ENCODE results near the gene LIPH. TPM values are rescaled to one million over a fixed set of nuclear protein-coding genes. Genes with fewer than 3 reads are reported as not detected.

LIPH gene
- total RNA-seq, 1 experiment from 2014 or later, result not detected

GRCh38 chr3:185540695-185541094 is 11.7 kb downstream of the LIPH start:
- DNase-seq (ENCODE audit: low read depth), result no peak

GRCh38 chr3:185539934-185540333 is 12.5 kb downstream of the LIPH start:
- DNase-seq (ENCODE audit: low read depth), result no peak

DNA sequence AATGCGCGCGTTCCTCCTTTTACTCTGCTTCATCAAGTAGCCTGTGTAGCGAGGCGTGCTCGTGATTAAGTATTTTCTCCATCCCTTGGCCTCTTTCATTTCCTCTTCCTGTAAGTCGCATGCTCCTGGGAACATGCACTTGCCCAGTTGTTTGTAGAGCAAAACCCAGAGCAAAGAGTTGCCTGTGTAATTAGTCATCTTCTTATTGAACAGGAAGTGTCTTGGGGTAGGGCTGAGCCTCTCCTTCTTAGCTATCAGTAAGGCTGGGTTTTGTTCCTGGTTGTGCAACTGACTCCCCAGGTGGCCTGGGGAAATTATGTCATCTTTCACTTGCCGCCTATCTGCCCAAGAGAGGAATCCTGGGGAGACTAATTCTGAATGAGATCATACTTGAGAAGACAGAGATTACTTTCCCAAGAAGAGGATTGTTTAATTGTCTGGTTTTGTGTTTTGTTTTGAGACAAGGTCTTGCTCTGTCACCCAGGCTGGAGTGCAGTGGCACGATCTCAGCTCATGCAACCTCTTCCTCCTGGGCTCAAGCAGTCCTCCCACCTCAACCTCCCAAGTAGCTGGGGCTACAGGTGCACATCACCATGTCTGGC is 14.9 kb downstream of the LIPH start:
- DNase-seq (ENCODE audit: low read depth), result peak; percentile 68

- DNase-seq (ENCODE audit: low read depth), result no peak
Observed at GRCh38 chr3:185534511-185534910, 17.9 kb downstream of the LIPH start.

GRCh38 chr3:185532901-185533300 is 19.5 kb downstream of the LIPH start:
- no peak for DNase-seq (ENCODE audit: low read depth)

DNA sequence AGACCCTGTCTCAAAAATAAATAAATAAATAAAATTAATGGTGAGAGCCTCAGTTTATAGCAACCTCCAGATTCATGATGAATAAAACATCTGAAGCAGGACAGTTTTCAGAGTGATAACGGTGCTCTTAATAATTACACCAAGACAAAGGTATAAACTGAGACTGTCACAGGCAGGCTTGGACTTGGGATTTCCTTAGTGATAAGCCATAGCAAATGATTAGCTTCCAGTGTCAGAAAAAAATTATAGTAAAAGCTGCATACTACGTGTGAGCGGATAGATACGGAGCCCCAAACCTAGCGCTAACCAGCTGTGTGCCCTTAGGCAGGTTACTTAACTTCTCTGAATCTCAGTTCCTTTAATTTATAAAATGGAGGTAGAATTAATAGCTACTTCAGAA is 21.5 kb downstream of the LIPH start:
- no peak for DNase-seq (ENCODE audit: low read depth)

- peak; percentile 26 for DNase-seq (ENCODE audit: low read depth)
Observed at GRCh38 chr3:185528532-185528931, 23.9 kb downstream of the LIPH start.

- DNase-seq (ENCODE audit: low read depth), result no peak
Observed at GRCh38 chr3:185527364-185527763, 25.0 kb downstream of the LIPH start.

DNA sequence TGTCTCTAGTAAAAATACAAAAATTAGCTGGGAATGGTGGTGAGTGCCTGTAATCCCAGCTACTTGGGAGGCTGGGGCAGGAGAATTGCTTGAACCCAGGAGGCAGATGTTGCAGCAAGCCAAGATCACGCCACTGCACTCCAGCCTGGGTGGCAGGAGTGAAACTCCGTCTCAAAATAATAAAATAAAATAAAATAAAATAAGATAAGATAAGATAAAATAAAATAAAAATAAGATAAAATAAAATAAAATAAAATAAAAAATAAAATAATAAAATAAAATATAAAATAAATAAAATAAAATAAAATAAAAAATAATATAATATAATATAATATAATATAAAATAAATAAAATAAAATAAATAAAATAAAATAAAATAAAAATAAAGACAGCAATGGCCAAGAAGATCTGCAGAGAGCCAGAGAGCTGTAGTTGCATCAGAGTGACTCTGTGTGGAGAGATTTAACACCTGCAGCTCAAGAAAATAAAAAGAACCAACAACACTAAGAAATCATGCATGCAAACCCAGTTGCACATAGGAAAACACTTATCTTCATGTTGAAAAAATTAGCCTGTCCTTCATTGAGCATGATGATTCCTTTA is 25.9 kb downstream of the LIPH start:
- no peak for DNase-seq (ENCODE audit: low read depth)

DNA sequence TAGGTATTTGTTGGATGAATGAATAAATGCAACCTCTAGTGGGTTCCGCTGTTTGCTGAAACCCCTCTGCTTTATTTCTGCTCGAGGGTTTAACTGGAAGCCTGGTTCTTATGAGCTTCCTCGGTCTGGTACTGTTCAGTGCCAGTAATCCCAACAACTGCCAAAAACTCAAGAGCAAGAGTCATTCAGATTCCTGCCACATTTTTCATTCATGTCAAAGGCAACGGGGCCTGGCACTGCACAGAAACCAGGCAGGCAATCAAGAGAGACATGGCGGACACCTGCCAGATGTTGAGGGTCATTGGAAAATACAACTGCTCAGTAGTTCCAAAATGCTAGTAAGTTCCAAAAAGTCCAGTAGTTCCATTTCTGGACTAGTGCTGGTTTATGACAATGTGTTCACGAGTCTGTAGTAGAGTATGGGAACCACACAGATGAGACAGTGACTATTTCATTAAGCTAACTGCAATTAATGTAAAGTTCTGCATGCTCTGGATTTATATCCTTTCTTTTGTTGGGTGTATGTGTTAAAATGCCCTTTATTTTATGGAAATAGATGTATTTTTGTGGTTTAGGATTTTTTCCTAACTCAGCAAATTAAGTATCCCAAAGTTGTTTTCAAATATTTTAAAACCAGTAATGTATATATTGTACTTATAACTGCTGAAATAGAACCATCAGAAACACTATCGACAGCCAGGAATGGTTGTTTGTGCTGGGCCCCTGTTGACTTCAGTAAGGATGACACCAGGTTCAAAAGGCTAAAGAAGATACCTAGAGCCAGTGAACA is 30.8 kb downstream of the LIPH start:
- no peak for DNase-seq (ENCODE audit: low read depth)

- DNase-seq (ENCODE audit: low read depth), result no peak
Observed at GRCh38 chr3:185519021-185519420, 33.4 kb downstream of the LIPH start.

GRCh38 chr3:185517387-185518130 is 34.8 kb downstream of the LIPH start:
- no peak for DNase-seq (ENCODE audit: low read depth)

DNA sequence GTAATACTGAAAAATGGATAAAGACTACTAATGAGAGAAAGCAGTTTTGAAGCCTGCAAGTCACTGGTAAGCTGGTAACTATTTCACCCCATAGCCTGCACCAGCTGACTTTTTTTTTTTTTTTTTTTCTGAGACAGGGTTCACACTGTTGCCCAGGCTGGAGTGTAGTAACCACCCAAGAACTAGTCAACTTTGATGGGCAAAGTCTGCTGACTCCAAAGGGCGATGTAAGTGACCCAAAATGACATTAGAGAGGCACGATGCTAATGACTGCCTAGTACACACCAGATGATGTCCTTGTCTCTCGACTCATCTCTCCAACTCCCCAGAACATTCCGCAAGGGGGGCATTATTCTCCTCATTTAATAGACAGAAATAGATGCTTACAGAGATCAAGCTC is 40.7 kb downstream of the LIPH start:
- no peak for DNase-seq (ENCODE audit: low read depth)

DNA sequence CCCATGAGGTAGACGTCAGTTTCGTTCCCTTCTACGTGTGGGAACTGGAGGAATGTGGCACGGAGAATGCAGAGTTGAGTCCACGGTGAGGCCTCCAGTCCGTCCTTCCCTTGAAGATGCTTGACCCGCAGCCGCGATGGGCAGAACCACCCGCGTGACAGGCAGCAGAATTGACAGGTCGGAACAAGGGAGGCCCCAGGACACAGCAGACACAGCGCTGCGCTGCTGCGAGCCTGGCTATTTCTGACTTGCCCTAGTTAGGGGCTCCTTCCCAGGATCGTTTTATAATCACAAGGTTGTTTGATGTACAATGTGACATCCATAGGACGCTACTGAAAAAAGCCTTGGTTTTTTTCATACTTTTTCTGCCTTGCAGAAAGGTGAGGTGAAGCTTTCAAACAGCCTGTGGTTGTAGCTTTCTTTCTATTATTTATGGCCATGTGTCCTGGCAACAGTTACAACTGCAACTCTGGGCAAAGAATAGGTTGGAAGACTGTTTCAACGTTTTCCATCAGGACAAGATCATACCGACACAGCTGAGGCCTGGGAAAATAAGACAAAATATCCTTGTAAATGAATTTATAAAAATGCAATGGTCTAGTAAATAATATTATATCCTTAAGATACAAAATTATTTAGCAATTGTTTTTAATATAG is 43.9 kb downstream of the LIPH start:
- DNase-seq (ENCODE audit: low read depth), result no peak

DNA sequence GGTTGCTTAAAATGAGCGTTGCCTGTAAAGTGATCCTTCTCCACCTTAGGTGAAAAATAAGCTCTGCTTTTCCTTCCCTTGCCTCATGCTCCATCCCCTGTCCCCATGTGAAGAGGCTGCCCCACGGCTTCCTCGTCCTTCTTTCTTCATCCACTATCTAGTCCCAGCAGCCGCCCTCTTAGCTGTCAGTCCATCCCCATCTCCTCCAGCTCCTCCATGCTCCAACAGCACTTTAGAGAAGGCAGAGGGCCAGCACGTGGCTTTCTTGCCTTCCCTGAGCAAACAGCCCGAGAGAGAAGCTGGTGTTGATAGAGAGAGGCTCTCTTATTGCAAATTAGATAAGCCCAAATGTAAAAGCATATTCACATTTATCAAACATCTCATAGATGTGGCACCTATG is 44.5 kb downstream of the LIPH start:
- no peak for DNase-seq (ENCODE audit: low read depth)

- no peak for DNase-seq (ENCODE audit: low read depth)
Observed at GRCh38 chr3:185504636-185505035, 47.8 kb downstream of the LIPH start.

GRCh38 chr3:185503521-185503920 is 48.9 kb downstream of the LIPH start:
- no peak for DNase-seq (ENCODE audit: low read depth)

DNA sequence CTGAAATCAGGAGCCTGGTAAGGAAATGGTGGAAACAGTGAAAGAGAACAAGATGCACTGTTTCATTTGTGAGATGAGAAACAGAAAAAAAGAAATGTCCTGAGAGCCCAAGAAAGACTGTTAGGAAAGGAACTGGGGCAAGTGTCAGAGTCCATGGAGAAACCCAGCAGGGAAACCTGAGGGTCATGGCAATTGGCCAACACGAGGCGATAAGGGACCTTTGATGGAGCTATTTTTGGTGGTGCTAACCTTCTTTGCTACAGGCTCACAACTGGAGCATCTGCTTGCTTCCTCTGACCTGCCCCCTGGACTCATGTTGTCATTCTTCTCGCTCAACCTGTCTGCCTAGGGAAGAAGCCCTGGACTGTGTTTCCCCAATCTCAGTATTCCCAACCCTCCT is 49.4 kb downstream of the LIPH start:
- DNase-seq (ENCODE audit: low read depth), result no peak

DNA sequence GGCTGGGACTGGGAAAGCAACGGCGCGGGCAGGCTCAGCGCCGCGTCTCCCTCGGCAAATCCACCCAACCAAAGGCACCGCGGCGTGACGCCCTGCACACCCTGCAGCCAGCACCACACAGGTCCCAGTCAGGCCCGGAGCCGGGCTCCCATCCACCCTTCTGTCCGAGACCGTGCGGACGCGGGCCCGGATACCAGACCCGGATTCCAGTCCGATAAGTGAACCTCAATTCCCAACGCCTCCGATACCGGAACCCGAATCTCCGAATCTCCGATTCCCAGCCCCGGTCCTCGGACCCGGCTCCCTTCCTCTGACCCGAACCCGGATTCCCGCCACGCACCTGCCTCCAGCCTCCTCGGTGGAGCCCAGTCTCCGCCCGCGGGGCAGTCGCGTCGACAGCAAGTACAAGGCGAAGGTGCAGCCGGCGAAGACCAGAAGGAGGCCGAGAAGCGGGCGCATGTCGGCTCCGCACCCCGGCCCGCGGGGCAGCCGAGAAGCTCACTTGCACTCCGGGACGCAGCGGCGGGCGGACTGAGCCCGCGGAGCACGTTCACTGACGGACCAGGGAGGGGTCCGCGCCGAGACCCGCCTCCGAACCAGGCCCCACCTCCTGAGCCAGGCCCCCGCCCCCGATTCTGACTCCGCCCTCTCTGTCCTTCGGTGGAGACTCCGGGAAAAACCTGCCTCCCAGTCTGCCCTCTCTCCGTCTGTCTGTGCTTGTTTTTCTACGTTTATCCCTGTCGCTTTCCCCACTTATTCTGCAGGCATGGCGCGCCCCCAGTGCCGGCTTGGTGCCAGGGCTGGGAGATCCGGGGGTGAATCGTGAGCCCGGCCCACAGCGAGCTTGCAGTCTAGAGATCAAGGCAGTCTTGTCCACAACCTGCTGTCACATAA is 53.6 kb downstream of the LIPH start, which contains the start of gene TMEM41A:
Gene TMEM41A, minus strand, starts transcription at position 533 of the 894 bp plus-strand sequence. Its CDS starts 74 bp downstream, at position 459.
- peak; percentile 86 for DNase-seq (ENCODE audit: low read depth)

- no peak for DNase-seq (ENCODE audit: low read depth)
Observed at GRCh38 chr3:185490241-185490640, 62.1 kb downstream of the LIPH start.

- no peak for DNase-seq (ENCODE audit: low read depth)
Observed at GRCh38 chr3:185489462-185489861, 62.9 kb downstream of the LIPH start.

Data from LHCN-M2 (cell line).